K562 (cell line): ENCODE results near the gene XPC. TPM values are rescaled to one million over a fixed set of nuclear protein-coding genes. Genes with fewer than 3 reads are reported as not detected.
A peak's percentile ranks its signal among the peaks of the same experiment; 100 is the strongest.

Experiments
- ATAC-seq: fragments of 200-7000 bp; cut with Tn5 transposase; 3 replicates; pipeline ENCODE4 v1.9.1; 2020; ENCODE audit warnings: moderate library complexity
- BruUV-seq: library from RNA; stranded (reverse); fragments of 400-500 nt; replicated peaks from 2 replicates; lab custom pipeline; 2021; lab: Mats Ljungman, UMichigan
- CTCF ChIA-PET: fragments of 300-600 bp; formaldehyde crosslinking; extraction: SDS; loops from one replicate; lab custom pipeline; 2021; ENCODE audit warnings: low intra/inter-chr PET ratio; lab: Yijun Ruan, JAX
- POLR2A ChIA-PET: fragments of 300-600, 350-650 bp; sonication (Branson Sonifier 250); formaldehyde crosslinking; extraction: SDS; loops from one replicate; lab custom pipeline; 2021; ENCODE audit warnings: antibody characterized with exemption, inconsistent platforms; lab: Yijun Ruan, JAX
- DNase-seq, 4 experiments: peaks; one replicate each; pipeline versions ENCODE4 v3.0.0 to v3.0.0-alpha.2; 2011 to 2018; ENCODE audit warnings: low spot score in 3 of 4, mixed read lengths in 3 of 4; ENCODE audit errors: extremely low read depth in 1 of 4
- FAIRE-seq: peaks from 2 replicates; lab custom pipeline; 2011; peaks lifted over from hg19 to GRCh38; lab: Jason Lieb, UNC
- H2AFZ ChIP-seq: 2 replicates; pipeline ENCODE4 v1.6.0; 2011; ENCODE audit warnings: low read depth, low read length, control low read depth, inconsistent platforms
- H3K27ac ChIP-seq: fragments of 200-600 bp; 3 replicates; pipeline ENCODE4 v1.8.0; 2011; ENCODE audit warnings: low read depth, mild to moderate bottlenecking, control low read depth, inconsistent platforms, low read length, moderate library complexity, mixed read lengths; ENCODE audit errors: extremely low read depth
- H3K27me3 ChIP-seq, 2 experiments: fragments of 300-600 bp in 1 of 2; 2 replicates in 1 of 2; 3 replicates in 1 of 2; pipeline versions ENCODE4 v1.6.0 to v1.8.0; 2011; ENCODE audit warnings: inconsistent platforms in 2 of 2, low read length in 2 of 2, mild to moderate bottlenecking in 1 of 2, mixed read lengths in 1 of 2, moderate library complexity in 1 of 2; ENCODE audit not compliant: control insufficient read depth in 2 of 2, insufficient read depth in 2 of 2
- H3K36me3 ChIP-seq: fragments of 300-600 bp; 3 replicates; pipeline ENCODE4 v1.8.0; 2011; ENCODE audit warnings: mild to moderate bottlenecking, low read length, inconsistent platforms; ENCODE audit not compliant: control insufficient read depth, insufficient read depth
- H3K4me1 ChIP-seq, 2 experiments: fragments of 200-600 bp in 1 of 2; replicated peaks in 1 of 2; 2 replicates in 1 of 2; 3 replicates in 1 of 2; pipeline versions ENCODE4 v1.5.1 to v1.8.0; 2011; ENCODE audit warnings: inconsistent platforms in 2 of 2, low read length in 2 of 2, mild to moderate bottlenecking in 1 of 2, mixed read lengths in 1 of 2, moderate library complexity in 1 of 2; ENCODE audit not compliant: control insufficient read depth in 2 of 2, insufficient read depth in 2 of 2
- H3K4me2 ChIP-seq: 2 replicates; pipeline ENCODE4 v1.6.1; 2011; ENCODE audit warnings: low read length, control low read depth, inconsistent platforms, mixed read lengths; ENCODE audit not compliant: insufficient read depth
- H3K4me3 ChIP-seq: fragments of 200-600 bp; sonication (generic), shearing (Covaris generic); 2 replicates; pipeline ENCODE4 v1.5.1; 2016; ENCODE audit warnings: control low read depth, inconsistent platforms
- H3K79me2 ChIP-seq: fragments of 200-600 bp; 3 replicates; pipeline ENCODE4 v1.8.0; 2011; ENCODE audit warnings: low read length, inconsistent platforms; ENCODE audit not compliant: control insufficient read depth, insufficient read depth
- H3K9ac ChIP-seq, 2 experiments: 2 replicates each; pipeline versions ENCODE4 v1.6.0 to v1.6.1; 2011; ENCODE audit warnings: low read depth in 2 of 2, low read length in 2 of 2, control low read depth in 1 of 2, inconsistent platforms in 1 of 2, mild to moderate bottlenecking in 1 of 2, mixed read lengths in 1 of 2; ENCODE audit not compliant: insufficient read depth in 1 of 2
- H3K9me1 ChIP-seq: one replicate; pipeline ENCODE4 v1.6.0; 2011; ENCODE audit warnings: inconsistent platforms, mild to moderate bottlenecking, low read length, moderate library complexity; ENCODE audit not compliant: control insufficient read depth, insufficient read depth
- H3K9me3 ChIP-seq: replicated peaks from 2 replicates; pipeline ENCODE4 v1.5.1; 2011; ENCODE audit warnings: low read depth, low read length, inconsistent platforms; ENCODE audit not compliant: control insufficient read depth, insufficient read depth
- H4K20me1 ChIP-seq: replicated peaks from 2 replicates; pipeline ENCODE4 v1.6.1; 2011; ENCODE audit warnings: low read length, inconsistent platforms, mixed read lengths; ENCODE audit not compliant: control insufficient read depth, insufficient read depth
- BHLHE40 ChIP-seq: IDR thresholded peaks from 2 replicates; pipeline ENCODE4 v1.6.1; 2011; ENCODE audit warnings: low read length, improper control_type of control experiment
- CBX5 ChIP-seq: IDR thresholded peaks from 2 replicates; pipeline ENCODE4 v1.6.1; 2014; ENCODE audit warnings: low read depth, borderline replicate concordance
- FOSL1 ChIP-seq: fragments of 200-800 bp; sonication (Bioruptor generic); conservative IDR thresholded peaks from 2 replicates; pipeline ENCODE4 v1.6.1; 2016; ENCODE audit warnings: missing genetic modification characterization, missing compliant biosample characterization
- MXD1 ChIP-seq: fragments of 250-450 bp; sonication (Bioruptor Pico); IDR thresholded peaks from 2 replicates; pipeline ENCODE4 v1.8.0; 2021; ENCODE audit warnings: borderline replicate concordance, mild to moderate bottlenecking, moderate library complexity; ENCODE audit not compliant: poor library complexity, severe bottlenecking
- MXI1 ChIP-seq: IDR thresholded peaks from 2 replicates; pipeline ENCODE4 v1.6.1; 2011; ENCODE audit warnings: low read depth, mild to moderate bottlenecking, improper control_type of control experiment, low read length
- PKNOX1 ChIP-seq: fragments of 450-650 bp; IDR thresholded peaks from 2 replicates; pipeline ENCODE4 v1.6.1; 2016
- SP2 ChIP-seq: IDR thresholded peaks from 2 replicates; pipeline ENCODE4 v1.6.1; 2011; ENCODE audit warnings: mild to moderate bottlenecking, low read depth, low read length, moderate library complexity; ENCODE audit not compliant: poor library complexity, severe bottlenecking; ENCODE audit errors: extremely low read depth
- STAT5A ChIP-seq: IDR thresholded peaks from 2 replicates; pipeline ENCODE4 v1.6.1; 2012; ENCODE audit warnings: low read length, inconsistent platforms, borderline replicate concordance
- ZKSCAN8 ChIP-seq: fragments of 200-800 bp; sonication (Bioruptor generic); IDR thresholded peaks from 2 replicates; pipeline ENCODE4 v1.6.1; 2016; ENCODE audit warnings: missing genetic modification characterization, missing compliant biosample characterization
- WGBS: fragments of 100-300 bp; shearing (Covaris generic); methylation state at CpG from one replicate; pipeline ENCODE4 v1.1.6; 2016; ENCODE audit warnings: low coverage, mixed read lengths; ENCODE audit not compliant: insufficient coverage; ENCODE audit errors: missing lambda C conversion rate; 5-methylcytosine and 5-hydroxymethylcytosine counted together
- in situ Hi-C: fragments of 300-500 bp; cut with MboI; formaldehyde crosslinking; loops from 4 replicates; pipeline ENCODE4 v1.15.0; 2018; ENCODE audit warnings: inconsistent platforms, mixed read lengths
- intact Hi-C: fragments of 100-400 bp; cut with micrococcal nuclease; formaldehyde crosslinking; loops from 2 replicates; pipeline ENCODE4 v1.14.2; 2022
- polyA plus RNA-seq, 8 experiments: library from polyadenylated mRNA; depleted of rRNA in 4 of 8; stranded (reverse) in 5 of 8; unstranded in 3 of 8; fragments of >200 nt; fragmentation: Nextera tagmentation in 2 of 8; fragmentation: Illumina TruSeq in 1 of 8; extraction: Ambion mirVana in 2 of 8; extraction: Trizol in 1 of 8; gene quantifications; 2 replicates each; pipeline versions ENCODE4 v1.2.1 to v1.2.3, GENCODE V29; 2011 to 2014; ENCODE audit warnings: inconsistent platforms in 1 of 8, missing spikeins in 1 of 8
- total RNA-seq, 7 experiments: library from RNA; depleted of rRNA in 6 of 7; stranded (reverse); fragments of >200 nt in 6 of 7; fragmentation: Illumina TruSeq in 2 of 7; extraction: Trizol in 2 of 7; gene quantifications; 2 replicates each; pipeline versions ENCODE4 v1.2.1 to v1.2.3, GENCODE V29; 2011 to 2021; ENCODE audit warnings: low replicate concordance in 1 of 7
- TF ChIP-seq, protein P1 (sequence below), 2 experiments: fragments of 450-650 bp; formaldehyde crosslinking in 1 of 2; IDR thresholded peaks; 2 replicates each; pipeline versions ENCODE4 v1.4.0 to v1.6.1; 2014 to 2020; ENCODE audit warnings: mild to moderate bottlenecking in 2 of 2, borderline replicate concordance in 1 of 2, low read depth in 1 of 2

The XPC gene
- total and polyA plus RNA-seq, 9 of the 15 experiments (the other 6 are each of a cell fraction or from before 2014, with no cell fraction given), result 3.8 to 54.7 (median 41.3) TPM

DNA sequence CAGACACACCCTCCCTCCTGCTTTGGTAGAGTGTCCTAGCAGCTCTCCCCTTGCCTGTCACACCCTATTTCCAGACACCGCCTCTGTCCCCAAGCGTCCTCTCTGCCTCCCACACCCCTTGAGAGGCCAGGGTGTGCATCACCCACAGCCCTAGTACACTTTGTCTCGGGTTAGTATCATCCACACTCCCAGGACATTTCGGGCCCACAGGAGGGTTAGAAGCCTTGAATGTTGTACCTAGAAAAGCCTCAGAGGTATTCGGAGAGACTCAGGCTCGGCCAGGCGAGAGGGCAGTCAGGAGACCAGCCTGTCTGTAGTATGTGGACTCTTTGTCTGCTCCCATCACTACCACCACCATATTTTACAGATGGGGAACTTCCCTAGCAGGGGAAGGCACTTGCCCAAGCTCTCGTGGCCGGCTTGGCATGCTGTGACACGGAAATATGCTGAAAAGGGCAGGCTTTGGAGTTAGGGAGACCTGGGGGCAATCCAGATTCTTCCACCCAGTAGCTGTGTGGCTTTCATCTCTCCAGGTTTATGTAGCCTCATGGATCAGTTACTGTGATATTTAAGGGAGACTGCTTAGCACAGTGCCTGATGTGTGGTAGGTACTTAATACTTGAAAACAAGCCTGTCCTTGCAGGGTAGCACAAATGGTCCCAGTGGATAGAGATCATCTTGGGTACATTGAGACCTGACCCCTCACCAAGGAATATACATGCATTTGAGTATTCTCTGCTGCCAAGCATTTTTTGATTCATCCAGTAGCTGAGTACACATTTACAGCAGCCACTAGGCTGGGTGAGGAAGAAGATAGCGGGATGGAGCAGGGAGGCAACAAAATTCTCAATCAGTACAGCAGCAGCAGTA, 52.1 kb downstream of the XPC start:
- Histone ChIP-seq H3K27me3 (no peaks in the 10 kb centered on the region), H3K4me3 (peak overlapping the region; percentile 72), H3K9ac (peak overlapping the region; percentile 88 to 97), H3K4me1 (peaks cover 33 to 40% of the 10 kb centered on the region in 2 experiments), H3K27ac (peak overlapping the region; percentile 17; the same call in 2 of the 3 replicates), H3K9me1 (peaks cover 5% of the 10 kb centered on the region), H3K9me3 (peaks cover 13% of the 10 kb centered on the region), H4K20me1 (peaks cover 10% of the 10 kb centered on the region; the same call in 1 of the 2 replicates), H3K36me3 (peaks cover 67% of the 10 kb centered on the region), H3K79me2 (peaks cover 75% of the 10 kb centered on the region), H2AFZ (no peak overlapping the region; the same call in 1 of the 2 replicates), H3K4me2 (peak overlapping the region; percentile 95)
- ATAC-seq (no peak), DNase-seq (peak in 2 of 4 experiments; percentile 81 to 83), FAIRE-seq (peak; percentile 87)
- BruUV-seq, result no TSS peak
- intact Hi-C loops, result loop anchor here (10.0 kb wide), 1 partner anchor 471 kb away; no protein-coding TSS in a partner anchor
- WGBS, result 22% methylated on average over 11 of the region's 11 CpGs
- CTCF ChIA-PET, result no interaction called here
- in situ Hi-C loops, result no loop called here
- POLR2A ChIA-PET, result interaction anchor here (0.6 to 3.5 kb wide), 14 partner anchors 7 to 387 kb away, joined by 3 to 24 read pairs (median 4); partner anchors contain the start of genes LSM3 and XPC
- TF ChIP-seq ZKSCAN8, result no peak
- TF ChIP-seq, protein P1, sequence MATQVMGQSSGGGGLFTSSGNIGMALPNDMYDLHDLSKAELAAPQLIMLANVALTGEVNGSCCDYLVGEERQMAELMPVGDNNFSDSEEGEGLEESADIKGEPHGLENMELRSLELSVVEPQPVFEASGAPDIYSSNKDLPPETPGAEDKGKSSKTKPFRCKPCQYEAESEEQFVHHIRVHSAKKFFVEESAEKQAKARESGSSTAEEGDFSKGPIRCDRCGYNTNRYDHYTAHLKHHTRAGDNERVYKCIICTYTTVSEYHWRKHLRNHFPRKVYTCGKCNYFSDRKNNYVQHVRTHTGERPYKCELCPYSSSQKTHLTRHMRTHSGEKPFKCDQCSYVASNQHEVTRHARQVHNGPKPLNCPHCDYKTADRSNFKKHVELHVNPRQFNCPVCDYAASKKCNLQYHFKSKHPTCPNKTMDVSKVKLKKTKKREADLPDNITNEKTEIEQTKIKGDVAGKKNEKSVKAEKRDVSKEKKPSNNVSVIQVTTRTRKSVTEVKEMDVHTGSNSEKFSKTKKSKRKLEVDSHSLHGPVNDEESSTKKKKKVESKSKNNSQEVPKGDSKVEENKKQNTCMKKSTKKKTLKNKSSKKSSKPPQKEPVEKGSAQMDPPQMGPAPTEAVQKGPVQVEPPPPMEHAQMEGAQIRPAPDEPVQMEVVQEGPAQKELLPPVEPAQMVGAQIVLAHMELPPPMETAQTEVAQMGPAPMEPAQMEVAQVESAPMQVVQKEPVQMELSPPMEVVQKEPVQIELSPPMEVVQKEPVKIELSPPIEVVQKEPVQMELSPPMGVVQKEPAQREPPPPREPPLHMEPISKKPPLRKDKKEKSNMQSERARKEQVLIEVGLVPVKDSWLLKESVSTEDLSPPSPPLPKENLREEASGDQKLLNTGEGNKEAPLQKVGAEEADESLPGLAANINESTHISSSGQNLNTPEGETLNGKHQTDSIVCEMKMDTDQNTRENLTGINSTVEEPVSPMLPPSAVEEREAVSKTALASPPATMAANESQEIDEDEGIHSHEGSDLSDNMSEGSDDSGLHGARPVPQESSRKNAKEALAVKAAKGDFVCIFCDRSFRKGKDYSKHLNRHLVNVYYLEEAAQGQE (IDR thresholded peaks at IDR 0.05; ENCODE audit: borderline replicate concordance), result no peak
- TF ChIP-seq, protein P1 (CRISPR knock-in tag; IDR thresholded peaks at IDR 0.05; ENCODE audit: low read depth), result no peak
- no peak for TF ChIP-seq MXD1 (CRISPR knock-in tag)
- peak; percentile 54; the same call in 1 of the 2 replicates for TF ChIP-seq CBX5
- TF ChIP-seq FOSL1 (tag), result peak; percentile 71
- TF ChIP-seq MXI1, result no peak
- no peak for TF ChIP-seq SP2
- 0 out of 2 replicates have a peak, but pooled peaks have one; percentile 6 for TF ChIP-seq BHLHE40
- no peak for TF ChIP-seq STAT5A
- peak; percentile 28; the same call in 1 of the 2 replicates for TF ChIP-seq PKNOX1
